ENCODE measurements around the gene HYAL3. TPM values are rescaled to one million over a fixed set of nuclear protein-coding genes. Genes with fewer than 3 reads are reported as not detected.

Gene HYAL3
- total and polyA plus RNA-seq, 2 experiments from 2014 or later = 2.4 to 7.1 TPM

- H3K4me1 ChIP-seq (ENCODE audit: insufficient read depth) = peaks cover 16% of the 10 kb centered on the region
- H3K79me2 ChIP-seq (replicated peaks; ENCODE audit: insufficient read depth) = no peaks in the 10 kb centered on the region
- ATAC-seq = no peak
- H3K27ac ChIP-seq (ENCODE audit: low read depth) = 0 out of 2 replicates have a peak overlapping the region, but pooled peaks have one; percentile 66
- H3K9me2 ChIP-seq (ENCODE audit: insufficient read depth) = no peaks in the 10 kb centered on the region
- Mint-ChIP-seq H3K4me3 (no peak overlapping the region), H3K36me3 (ENCODE audit: low read depth) (peaks cover 45% of the 10 kb centered on the region), H3K27me3 (ENCODE audit: insufficient read depth, low read depth, poor library complexity) (peaks cover 22% of the 10 kb centered on the region), H3K27ac (no peak overlapping the region), H3K9me3 (no peaks in the 10 kb centered on the region; the same call in 2 of the 3 replicates), H3K4me1 (peaks cover 32% of the 10 kb centered on the region)
- H3K4me3 ChIP-seq = no peak overlapping the region
- no peak overlapping the region for H2AFZ ChIP-seq
- DNase-seq (ENCODE audit: low spot score) = no peak
- no peak overlapping the region for H3K4me2 ChIP-seq
- TF ChIP-seq EZH2 (IDR thresholded peaks at IDR 0.05; ENCODE audit: low read depth, unreplicated experiment) (no peak), EZH2phosphoT487 (IDR thresholded peaks at IDR 0.05; ENCODE audit: unreplicated experiment) (no peak), NANOG (IDR thresholded peaks at IDR 0.05; ENCODE audit: borderline replicate concordance) (no peak), POLR2AphosphoS5 (IDR thresholded peaks at IDR 0.05; ENCODE audit: low read depth) (no peak), CREB1 (CRISPR knock-in tag; IDR thresholded peaks at IDR 0.05; ENCODE audit: low read depth) (no peak), ZNF114 (CRISPR knock-in tag; IDR thresholded peaks at IDR 0.05) (no peak), ZNF331 (CRISPR knock-in tag; IDR thresholded peaks at IDR 0.05; ENCODE audit: low read depth) (no peak), STAT1 (IDR thresholded peaks at IDR 0.05; ENCODE audit: unreplicated experiment) (no peak)
- TF ChIP-seq, protein P1, sequence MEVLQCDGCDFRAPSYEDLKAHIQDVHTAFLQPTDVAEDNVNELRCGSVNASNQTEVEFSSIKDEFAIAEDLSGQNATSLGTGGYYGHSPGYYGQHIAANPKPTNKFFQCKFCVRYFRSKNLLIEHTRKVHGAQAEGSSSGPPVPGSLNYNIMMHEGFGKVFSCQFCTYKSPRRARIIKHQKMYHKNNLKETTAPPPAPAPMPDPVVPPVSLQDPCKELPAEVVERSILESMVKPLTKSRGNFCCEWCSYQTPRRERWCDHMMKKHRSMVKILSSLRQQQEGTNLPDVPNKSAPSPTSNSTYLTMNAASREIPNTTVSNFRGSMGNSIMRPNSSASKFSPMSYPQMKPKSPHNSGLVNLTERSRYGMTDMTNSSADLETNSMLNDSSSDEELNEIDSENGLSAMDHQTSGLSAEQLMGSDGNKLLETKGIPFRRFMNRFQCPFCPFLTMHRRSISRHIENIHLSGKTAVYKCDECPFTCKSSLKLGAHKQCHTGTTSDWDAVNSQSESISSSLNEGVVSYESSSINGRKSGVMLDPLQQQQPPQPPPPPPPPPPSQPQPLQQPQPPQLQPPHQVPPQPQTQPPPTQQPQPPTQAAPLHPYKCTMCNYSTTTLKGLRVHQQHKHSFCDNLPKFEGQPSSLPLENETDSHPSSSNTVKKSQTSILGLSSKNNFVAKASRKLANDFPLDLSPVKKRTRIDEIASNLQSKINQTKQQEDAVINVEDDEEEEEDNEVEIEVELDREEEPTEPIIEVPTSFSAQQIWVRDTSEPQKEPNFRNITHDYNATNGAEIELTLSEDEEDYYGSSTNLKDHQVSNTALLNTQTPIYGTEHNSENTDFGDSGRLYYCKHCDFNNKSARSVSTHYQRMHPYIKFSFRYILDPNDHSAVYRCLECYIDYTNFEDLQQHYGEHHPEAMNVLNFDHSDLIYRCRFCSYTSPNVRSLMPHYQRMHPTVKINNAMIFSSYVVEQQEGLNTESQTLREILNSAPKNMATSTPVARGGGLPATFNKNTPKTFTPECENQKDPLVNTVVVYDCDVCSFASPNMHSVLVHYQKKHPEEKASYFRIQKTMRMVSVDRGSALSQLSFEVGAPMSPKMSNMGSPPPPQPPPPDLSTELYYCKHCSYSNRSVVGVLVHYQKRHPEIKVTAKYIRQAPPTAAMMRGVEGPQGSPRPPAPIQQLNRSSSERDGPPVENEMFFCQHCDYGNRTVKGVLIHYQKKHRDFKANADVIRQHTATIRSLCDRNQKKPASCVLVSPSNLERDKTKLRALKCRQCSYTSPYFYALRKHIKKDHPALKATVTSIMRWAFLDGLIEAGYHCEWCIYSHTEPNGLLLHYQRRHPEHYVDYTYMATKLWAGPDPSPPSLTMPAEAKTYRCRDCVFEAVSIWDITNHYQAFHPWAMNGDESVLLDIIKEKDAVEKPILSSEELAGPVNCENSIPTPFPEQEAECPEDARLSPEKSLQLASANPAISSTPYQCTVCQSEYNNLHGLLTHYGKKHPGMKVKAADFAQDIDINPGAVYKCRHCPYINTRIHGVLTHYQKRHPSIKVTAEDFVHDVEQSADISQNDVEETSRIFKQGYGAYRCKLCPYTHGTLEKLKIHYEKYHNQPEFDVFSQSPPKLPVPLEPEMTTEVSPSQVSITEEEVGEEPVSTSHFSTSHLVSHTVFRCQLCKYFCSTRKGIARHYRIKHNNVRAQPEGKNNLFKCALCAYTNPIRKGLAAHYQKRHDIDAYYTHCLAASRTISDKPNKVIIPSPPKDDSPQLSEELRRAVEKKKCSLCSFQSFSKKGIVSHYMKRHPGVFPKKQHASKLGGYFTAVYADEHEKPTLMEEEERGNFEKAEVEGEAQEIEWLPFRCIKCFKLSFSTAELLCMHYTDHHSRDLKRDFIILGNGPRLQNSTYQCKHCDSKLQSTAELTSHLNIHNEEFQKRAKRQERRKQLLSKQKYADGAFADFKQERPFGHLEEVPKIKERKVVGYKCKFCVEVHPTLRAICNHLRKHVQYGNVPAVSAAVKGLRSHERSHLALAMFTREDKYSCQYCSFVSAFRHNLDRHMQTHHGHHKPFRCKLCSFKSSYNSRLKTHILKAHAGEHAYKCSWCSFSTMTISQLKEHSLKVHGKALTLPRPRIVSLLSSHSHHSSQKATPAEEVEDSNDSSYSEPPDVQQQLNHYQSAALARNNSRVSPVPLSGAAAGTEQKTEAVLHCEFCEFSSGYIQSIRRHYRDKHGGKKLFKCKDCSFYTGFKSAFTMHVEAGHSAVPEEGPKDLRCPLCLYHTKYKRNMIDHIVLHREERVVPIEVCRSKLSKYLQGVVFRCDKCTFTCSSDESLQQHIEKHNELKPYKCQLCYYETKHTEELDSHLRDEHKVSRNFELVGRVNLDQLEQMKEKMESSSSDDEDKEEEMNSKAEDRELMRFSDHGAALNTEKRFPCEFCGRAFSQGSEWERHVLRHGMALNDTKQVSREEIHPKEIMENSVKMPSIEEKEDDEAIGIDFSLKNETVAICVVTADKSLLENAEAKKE (CRISPR knock-in tag; IDR thresholded peaks at IDR 0.05) = no peak
- TF ChIP-seq, protein P2, sequence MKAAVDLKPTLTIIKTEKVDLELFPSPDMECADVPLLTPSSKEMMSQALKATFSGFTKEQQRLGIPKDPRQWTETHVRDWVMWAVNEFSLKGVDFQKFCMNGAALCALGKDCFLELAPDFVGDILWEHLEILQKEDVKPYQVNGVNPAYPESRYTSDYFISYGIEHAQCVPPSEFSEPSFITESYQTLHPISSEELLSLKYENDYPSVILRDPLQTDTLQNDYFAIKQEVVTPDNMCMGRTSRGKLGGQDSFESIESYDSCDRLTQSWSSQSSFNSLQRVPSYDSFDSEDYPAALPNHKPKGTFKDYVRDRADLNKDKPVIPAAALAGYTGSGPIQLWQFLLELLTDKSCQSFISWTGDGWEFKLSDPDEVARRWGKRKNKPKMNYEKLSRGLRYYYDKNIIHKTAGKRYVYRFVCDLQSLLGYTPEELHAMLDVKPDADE (IDR thresholded peaks at IDR 0.05) = no peak
- H3K36me3 ChIP-seq (ENCODE audit: insufficient read depth) = peaks cover 14% of the 10 kb centered on the region
- no peaks in the 10 kb centered on the region; the same call in 1 of the 2 replicates for H4K20me1 ChIP-seq (replicated peaks; ENCODE audit: insufficient read depth)
- H3F3A ChIP-seq (replicated peaks; ENCODE audit: low read depth) = peaks cover 30% of the 10 kb centered on the region
- H3K27me3 ChIP-seq (ENCODE audit: insufficient read depth) = no peaks in the 10 kb centered on the region
Observed at GRCh38 chr3:50258029-50258680, 41.0 kb downstream of the HYAL3 start.

All from GM23338 (cell line).